Measurements from ENCODE around the gene ADNP2.

ADNP2 gene

DNA sequence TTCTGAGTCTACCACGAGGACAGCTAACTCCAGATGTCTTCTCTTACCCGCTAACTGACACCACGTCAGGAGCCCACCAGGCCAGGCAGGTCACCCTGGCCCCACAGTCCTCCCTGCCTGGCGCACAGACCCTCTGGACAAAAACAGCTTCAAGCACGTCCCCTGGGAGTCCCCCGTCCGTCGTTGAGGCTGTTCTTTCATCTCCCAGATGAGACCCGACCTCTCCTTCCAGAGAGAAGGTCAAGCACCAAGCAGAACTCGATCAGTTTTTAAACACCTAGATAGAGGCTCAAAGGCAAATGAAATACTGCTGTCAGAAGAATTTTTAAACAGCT is 80.4 kb downstream of the ADNP2 start:
- in situ Hi-C loops (cut with MboI; ENCODE audit: low sequenced_read_pairs, unreplicated experiment): no loop called here
- TF ChIP-seq, protein P1, sequence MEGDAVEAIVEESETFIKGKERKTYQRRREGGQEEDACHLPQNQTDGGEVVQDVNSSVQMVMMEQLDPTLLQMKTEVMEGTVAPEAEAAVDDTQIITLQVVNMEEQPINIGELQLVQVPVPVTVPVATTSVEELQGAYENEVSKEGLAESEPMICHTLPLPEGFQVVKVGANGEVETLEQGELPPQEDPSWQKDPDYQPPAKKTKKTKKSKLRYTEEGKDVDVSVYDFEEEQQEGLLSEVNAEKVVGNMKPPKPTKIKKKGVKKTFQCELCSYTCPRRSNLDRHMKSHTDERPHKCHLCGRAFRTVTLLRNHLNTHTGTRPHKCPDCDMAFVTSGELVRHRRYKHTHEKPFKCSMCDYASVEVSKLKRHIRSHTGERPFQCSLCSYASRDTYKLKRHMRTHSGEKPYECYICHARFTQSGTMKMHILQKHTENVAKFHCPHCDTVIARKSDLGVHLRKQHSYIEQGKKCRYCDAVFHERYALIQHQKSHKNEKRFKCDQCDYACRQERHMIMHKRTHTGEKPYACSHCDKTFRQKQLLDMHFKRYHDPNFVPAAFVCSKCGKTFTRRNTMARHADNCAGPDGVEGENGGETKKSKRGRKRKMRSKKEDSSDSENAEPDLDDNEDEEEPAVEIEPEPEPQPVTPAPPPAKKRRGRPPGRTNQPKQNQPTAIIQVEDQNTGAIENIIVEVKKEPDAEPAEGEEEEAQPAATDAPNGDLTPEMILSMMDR (IDR thresholded peaks at IDR 0.05; ENCODE audit: borderline replicate concordance, control extremely low read depth, extremely low read depth, insufficient read depth, missing control alignments): no peak
- DNase-seq (ENCODE audit: low spot score): no peak
